ENCODE measurements around the gene SLC2A11. TPM values are rescaled to one million over a fixed set of nuclear protein-coding genes. Genes with fewer than 3 reads are reported as not detected.

Gene SLC2A11
- total and polyA plus RNA-seq, 9 of the 15 experiments (the other 6 are each of a cell fraction or from before 2014, with no cell fraction given) = 0.44 to 2.7 (median 2.1) TPM

DNA sequence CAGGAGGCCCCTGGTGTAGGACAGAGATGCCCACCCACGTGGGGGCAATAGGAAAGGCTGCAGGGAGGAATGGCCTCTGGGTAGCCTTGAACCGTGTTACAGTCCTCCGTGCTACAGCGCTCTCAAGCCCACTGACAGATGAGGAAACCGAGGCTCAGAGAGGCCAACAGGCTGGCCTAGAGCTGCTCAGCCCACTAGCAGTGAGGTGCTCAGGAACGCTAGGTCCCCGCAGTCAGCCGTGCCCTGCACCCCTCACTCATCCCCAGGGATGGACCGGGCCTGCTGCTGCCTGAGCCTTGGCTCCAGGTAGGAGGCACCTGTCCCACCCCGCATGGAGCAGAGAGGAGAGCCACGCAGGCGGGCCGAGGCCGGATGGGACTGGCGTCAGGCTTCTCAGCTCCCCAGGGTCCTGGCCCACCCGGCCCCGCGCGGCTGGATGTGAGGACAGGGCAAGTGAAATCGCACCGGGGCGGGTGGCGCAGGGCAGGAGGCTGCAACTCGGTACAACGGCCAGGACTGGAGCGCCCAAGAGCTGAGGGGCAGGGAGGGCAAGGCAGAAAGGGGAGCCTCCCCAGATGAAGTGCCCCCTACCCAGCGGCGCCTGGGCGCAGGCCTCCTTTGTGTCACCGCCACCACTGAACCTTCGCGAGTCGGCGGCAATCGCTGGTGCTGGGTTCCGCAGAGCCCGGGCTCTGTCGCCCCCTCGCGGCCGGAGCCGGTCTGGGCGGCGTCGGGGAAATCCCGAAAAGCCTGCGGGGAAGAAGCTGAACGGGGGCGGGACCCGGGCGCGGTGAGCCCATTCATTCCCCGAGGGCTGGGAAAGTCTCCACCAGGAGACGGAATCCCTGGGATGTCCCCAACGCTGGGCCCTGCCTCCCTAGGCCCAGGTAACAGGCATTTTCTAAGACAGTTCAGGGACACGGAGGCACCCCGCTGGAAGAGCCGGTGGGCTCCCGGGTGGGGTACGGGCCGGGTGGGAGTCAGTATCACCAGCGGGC lies 8.4 kb upstream of the SLC2A11 start (continued):
- no peak for TF ChIP-seq NUFIP1 (IDR thresholded peaks at IDR 0.05; ENCODE audit: partially characterized antibody)
- TF ChIP-seq ZNF311 (CRISPR knock-in tag; IDR thresholded peaks at IDR 0.05) = no peak
- TF ChIP-seq DPF2 (IDR thresholded peaks at IDR 0.05) = no peak
- no peak for TF ChIP-seq CCNT2 (IDR thresholded peaks at IDR 0.05; ENCODE audit: borderline replicate concordance, extremely low read depth, insufficient read length, low read depth, low read length)
- no peak for TF ChIP-seq SUPT5H (IDR thresholded peaks at IDR 0.05)
- TF ChIP-seq BDP1 (IDR thresholded peaks at IDR 0.05; ENCODE audit: insufficient read depth, insufficient read length) = no peak
- no peak for TF ChIP-seq ZNF140 (CRISPR knock-in tag; IDR thresholded peaks at IDR 0.05)
- TF ChIP-seq ZNF133 (CRISPR knock-in tag; IDR thresholded peaks at IDR 0.05) = no peak
- TF ChIP-seq, protein P1, sequence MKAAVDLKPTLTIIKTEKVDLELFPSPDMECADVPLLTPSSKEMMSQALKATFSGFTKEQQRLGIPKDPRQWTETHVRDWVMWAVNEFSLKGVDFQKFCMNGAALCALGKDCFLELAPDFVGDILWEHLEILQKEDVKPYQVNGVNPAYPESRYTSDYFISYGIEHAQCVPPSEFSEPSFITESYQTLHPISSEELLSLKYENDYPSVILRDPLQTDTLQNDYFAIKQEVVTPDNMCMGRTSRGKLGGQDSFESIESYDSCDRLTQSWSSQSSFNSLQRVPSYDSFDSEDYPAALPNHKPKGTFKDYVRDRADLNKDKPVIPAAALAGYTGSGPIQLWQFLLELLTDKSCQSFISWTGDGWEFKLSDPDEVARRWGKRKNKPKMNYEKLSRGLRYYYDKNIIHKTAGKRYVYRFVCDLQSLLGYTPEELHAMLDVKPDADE (conservative IDR thresholded peaks at IDR 0.05; ENCODE audit: control insufficient read depth, low read depth, low read length) = no peak
- no peak for TF ChIP-seq RNF2 (IDR thresholded peaks at IDR 0.05)
- no peak for TF ChIP-seq ZNF282 (CRISPR knock-in tag; IDR thresholded peaks at IDR 0.05)
- TF ChIP-seq THRAP3 (IDR thresholded peaks at IDR 0.05; ENCODE audit: borderline replicate concordance) = no peak
- TF ChIP-seq DIDO1 (tag; IDR thresholded peaks at IDR 0.05; ENCODE audit: low read depth) = no peak
- no peak for TF ChIP-seq ZNF41 (CRISPR knock-in tag; conservative IDR thresholded peaks at IDR 0.05)
- no peak for TF ChIP-seq FOXK1 (CRISPR knock-in tag; IDR thresholded peaks at IDR 0.05; ENCODE audit: borderline replicate concordance)
- TF ChIP-seq SMARCA4 (IDR thresholded peaks at IDR 0.05) = no peak
- TF ChIP-seq LCOR (CRISPR knock-in tag; IDR thresholded peaks at IDR 0.05) = no peak
- TF ChIP-seq, protein P2, sequence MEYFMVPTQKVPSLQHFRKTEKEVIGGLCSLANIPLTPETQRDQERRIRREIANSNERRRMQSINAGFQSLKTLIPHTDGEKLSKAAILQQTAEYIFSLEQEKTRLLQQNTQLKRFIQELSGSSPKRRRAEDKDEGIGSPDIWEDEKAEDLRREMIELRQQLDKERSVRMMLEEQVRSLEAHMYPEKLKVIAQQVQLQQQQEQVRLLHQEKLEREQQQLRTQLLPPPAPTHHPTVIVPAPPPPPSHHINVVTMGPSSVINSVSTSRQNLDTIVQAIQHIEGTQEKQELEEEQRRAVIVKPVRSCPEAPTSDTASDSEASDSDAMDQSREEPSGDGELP (CRISPR knock-in tag; IDR thresholded peaks at IDR 0.05; ENCODE audit: borderline replicate concordance) = peak; percentile 58; the same call in 1 of the 2 replicates
- no peak for TF ChIP-seq NFYB (IDR thresholded peaks at IDR 0.05; ENCODE audit: extremely low read depth, insufficient read length)
- no peak for TF ChIP-seq ATF1 (CRISPR knock-in tag; IDR thresholded peaks at IDR 0.05)
- no peak for TF ChIP-seq ATF1 (tag; IDR thresholded peaks at IDR 0.05)
- no peak for TF ChIP-seq CBX3 (IDR thresholded peaks at IDR 0.05; ENCODE audit: borderline replicate concordance in 1 of 2, low read length in 2 of 2)
- TF ChIP-seq, protein P3, sequence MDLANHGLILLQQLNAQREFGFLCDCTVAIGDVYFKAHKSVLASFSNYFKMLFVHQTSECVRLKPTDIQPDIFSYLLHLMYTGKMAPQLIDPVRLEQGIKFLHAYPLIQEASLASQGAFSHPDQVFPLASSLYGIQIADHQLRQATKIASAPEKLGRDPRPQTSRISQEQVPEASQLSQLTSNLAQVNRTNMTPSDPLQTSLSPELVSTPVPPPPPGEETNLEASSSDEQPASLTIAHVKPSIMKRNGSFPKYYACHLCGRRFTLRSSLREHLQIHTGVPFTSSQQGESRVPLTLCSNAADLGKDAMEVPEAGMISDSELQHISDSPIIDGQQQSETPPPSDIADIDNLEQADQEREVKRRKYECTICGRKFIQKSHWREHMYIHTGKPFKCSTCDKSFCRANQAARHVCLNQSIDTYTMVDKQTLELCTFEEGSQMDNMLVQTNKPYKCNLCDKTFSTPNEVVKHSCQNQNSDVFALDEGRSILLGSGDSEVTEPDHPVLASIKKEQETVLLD (IDR thresholded peaks at IDR 0.05) = no peak
- TF ChIP-seq, protein P4, sequence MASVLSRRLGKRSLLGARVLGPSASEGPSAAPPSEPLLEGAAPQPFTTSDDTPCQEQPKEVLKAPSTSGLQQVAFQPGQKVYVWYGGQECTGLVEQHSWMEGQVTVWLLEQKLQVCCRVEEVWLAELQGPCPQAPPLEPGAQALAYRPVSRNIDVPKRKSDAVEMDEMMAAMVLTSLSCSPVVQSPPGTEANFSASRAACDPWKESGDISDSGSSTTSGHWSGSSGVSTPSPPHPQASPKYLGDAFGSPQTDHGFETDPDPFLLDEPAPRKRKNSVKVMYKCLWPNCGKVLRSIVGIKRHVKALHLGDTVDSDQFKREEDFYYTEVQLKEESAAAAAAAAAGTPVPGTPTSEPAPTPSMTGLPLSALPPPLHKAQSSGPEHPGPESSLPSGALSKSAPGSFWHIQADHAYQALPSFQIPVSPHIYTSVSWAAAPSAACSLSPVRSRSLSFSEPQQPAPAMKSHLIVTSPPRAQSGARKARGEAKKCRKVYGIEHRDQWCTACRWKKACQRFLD (CRISPR knock-in tag; IDR thresholded peaks at IDR 0.05) = no peak
- peak; percentile 40 for TF ChIP-seq L3MBTL2 (IDR thresholded peaks at IDR 0.05)
